Endodermal cell (in vitro differentiated cells): ENCODE measurements around the gene STPG3. TPM values are rescaled to one million over a fixed set of nuclear protein-coding genes. Genes with fewer than 3 reads are reported as not detected.
A peak's percentile ranks its signal among the peaks of the same experiment; 100 is the strongest.

ENCODE experiments used
- DNase-seq: peaks from one replicate; pipeline ENCODE4 v3.0.0-alpha.2; 2017
- H3K27ac ChIP-seq: 2 replicates; pipeline ENCODE4 v1.5.1; 2013; ENCODE audit warnings: mild to moderate bottlenecking, low read depth, low read length, moderate library complexity
- H3K27me3 ChIP-seq: 2 replicates; pipeline ENCODE4 v1.6.1; 2013; ENCODE audit warnings: mild to moderate bottlenecking, low read length, moderate library complexity; ENCODE audit not compliant: insufficient read depth, control insufficient read depth, poor library complexity, severe bottlenecking
- H3K36me3 ChIP-seq: 2 replicates; pipeline ENCODE4 v1.7.0; 2013; ENCODE audit warnings: mild to moderate bottlenecking, low read length, moderate library complexity; ENCODE audit not compliant: control insufficient read depth, insufficient read depth
- H3K4me1 ChIP-seq: one replicate; pipeline ENCODE4 v1.7.0; 2013; ENCODE audit warnings: low read length; ENCODE audit not compliant: control insufficient read depth, insufficient read depth
- H3K4me3 ChIP-seq: 2 replicates; pipeline ENCODE4 v1.5.1; 2013; ENCODE audit warnings: mild to moderate bottlenecking, low read length, moderate library complexity
- H3K9ac ChIP-seq: 2 replicates; pipeline ENCODE4 v1.6.1; 2013; ENCODE audit warnings: mild to moderate bottlenecking, low read length, moderate library complexity; ENCODE audit not compliant: poor library complexity, severe bottlenecking; ENCODE audit errors: extremely low read depth
- H3K9me3 ChIP-seq: 2 replicates; pipeline ENCODE4 v1.6.1; 2013; ENCODE audit warnings: mild to moderate bottlenecking, low read length, moderate library complexity; ENCODE audit not compliant: control insufficient read depth
- H3K27ac Mint-ChIP-seq: 2 replicates; pipeline ENCODE4 v1.8.0; 2020; ENCODE audit warnings: mixed read lengths
- H3K27me3 Mint-ChIP-seq: 2 replicates; pipeline ENCODE4 v1.8.0; 2021; ENCODE audit warnings: mild to moderate bottlenecking, mixed read lengths; ENCODE audit not compliant: insufficient read depth
- H3K36me3 Mint-ChIP-seq: 2 replicates; pipeline ENCODE4 v1.8.0; 2020; ENCODE audit warnings: low read depth, mixed read lengths
- H3K4me1 Mint-ChIP-seq: 2 replicates; pipeline ENCODE4 v1.8.0; 2020; ENCODE audit warnings: mixed read lengths
- H3K4me3 Mint-ChIP-seq: 2 replicates; pipeline ENCODE4 v1.8.0; 2020; ENCODE audit warnings: mild to moderate bottlenecking, moderate library complexity, mixed read lengths
- H3K9me3 Mint-ChIP-seq: 2 replicates; pipeline ENCODE4 v1.8.0; 2020; ENCODE audit warnings: mild to moderate bottlenecking, mixed read lengths
- CTCF ChIP-seq: fragments of 200-600 bp; sonication (generic); conservative IDR thresholded peaks from 2 replicates; pipeline ENCODE4 v1.5.0; 2021; ENCODE audit warnings: antibody characterized with exemption, mild to moderate bottlenecking
- WGBS, 2 experiments: methylation state at CpG; one replicate each; pipeline versions ENCODE4 v1.1.5 to v1.1.7; 2013; ENCODE audit warnings: missing lambda C conversion rate in 2 of 2, mixed read lengths in 1 of 2; ENCODE audit not compliant: insufficient coverage in 1 of 2, insufficient read length in 1 of 2; 5-methylcytosine and 5-hydroxymethylcytosine counted together
- total RNA-seq, 2 donors: library from RNA; stranded (reverse); fragmentation: NEBNext Ultra II Directional in 1 of 2; extraction: Animal tissue kit (Norgen Biotek cat#: 25700) in 1 of 2; gene quantifications; 2 replicates in 1 of 2; 3 replicates in 1 of 2; pipeline ENCODE4 v1.2.1, GENCODE V29; 2021

Gene STPG3
- total RNA-seq, 2 donors from 2014 or later = not detected

DNA sequence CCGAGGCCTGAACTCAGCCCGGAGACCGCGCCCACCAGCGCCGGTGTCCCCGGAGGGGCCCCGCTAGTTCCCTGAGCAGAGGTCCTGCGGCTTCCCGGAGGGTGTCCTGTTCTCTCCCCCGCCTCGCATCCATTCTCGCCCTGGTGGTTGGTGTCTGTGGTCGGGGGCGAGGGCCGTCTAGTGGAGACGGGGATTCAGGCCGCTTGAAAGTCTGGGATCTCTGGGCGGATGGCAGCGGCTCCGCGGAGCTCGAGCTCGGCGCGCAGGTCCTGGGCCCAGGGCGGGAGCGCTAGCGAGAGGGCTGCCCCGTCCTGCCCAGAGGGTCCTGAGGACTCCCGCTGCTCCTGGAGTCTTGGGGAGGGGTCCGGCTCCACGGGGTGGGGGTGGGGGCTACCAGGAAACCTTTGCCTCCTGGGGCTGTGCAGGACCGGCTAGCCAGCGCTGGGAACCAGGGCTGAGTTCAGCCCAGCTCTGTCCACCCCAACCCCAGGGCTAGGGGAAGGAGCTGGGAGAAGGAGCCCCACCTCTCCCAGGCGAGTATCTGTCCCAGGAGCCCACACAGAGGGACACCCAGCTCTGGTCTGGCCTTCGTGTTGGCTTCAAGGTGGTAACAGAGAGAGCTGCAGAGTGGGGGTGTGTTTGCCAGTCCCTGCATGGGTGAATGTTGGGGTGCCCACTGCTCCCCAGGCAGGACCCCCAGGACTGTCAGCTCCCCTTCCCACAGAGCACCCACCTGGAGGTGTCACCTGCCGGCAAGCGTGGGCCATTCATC is 30.4 kb downstream of the STPG3 start:
- H3K36me3 Mint-ChIP-seq = peaks cover 3% of the 10 kb centered on the region
- H3K9ac ChIP-seq = no peak overlapping the region

DNA sequence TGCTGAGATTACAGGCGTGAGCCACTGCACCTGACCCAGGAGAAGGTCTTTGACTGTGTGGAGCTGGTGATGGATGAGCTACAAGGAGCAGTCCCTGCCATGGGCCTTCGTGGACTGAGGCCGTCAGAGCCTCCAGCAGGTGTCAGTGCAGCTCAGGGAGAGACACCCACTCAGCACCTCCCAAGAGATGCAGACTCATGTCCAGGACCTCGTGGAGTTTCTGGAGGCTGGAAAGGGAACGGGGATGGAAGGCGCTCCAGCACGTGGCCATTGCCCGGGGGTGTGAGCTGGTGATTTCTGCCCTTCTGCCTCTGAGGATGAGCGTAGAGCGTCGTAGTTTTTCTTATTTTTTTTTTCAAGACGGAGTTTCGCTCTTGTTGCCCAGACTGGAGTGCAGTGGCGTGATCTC is 35.9 kb downstream of the STPG3 start:
- H3K4me3 ChIP-seq = no peak overlapping the region
- DNase-seq = peak; percentile 91
- peak; percentile 79 for TF ChIP-seq CTCF
- WGBS, 2 experiments = 71 to 86% methylated on average over 8 to 14 of the region's 14 CpGs
- Mint-ChIP-seq H3K36me3 (peaks cover 5% of the 10 kb centered on the region), H3K4me3 (no peak overlapping the region), H3K27me3 (peaks cover 19% of the 10 kb centered on the region), H3K27ac (no peak overlapping the region), H3K4me1 (peaks cover 1% of the 10 kb centered on the region), H3K9me3 (peaks cover 7% of the 10 kb centered on the region)
- no peak overlapping the region for H3K9ac ChIP-seq
- no peaks in the 10 kb centered on the region for H3K9me3 ChIP-seq
- H3K27me3 ChIP-seq = no peaks in the 10 kb centered on the region
- no peak overlapping the region for H3K27ac ChIP-seq
- no peaks in the 10 kb centered on the region for H3K4me1 ChIP-seq
- no peaks in the 10 kb centered on the region for H3K36me3 ChIP-seq

More for the DNA sequence above, 30.4 kb downstream of the STPG3 start:
- Mint-ChIP-seq H3K27me3 (peaks cover 15% of the 10 kb centered on the region), H3K4me3 (peak overlapping the region; percentile 49), H3K9me3 (no peaks in the 10 kb centered on the region), H3K27ac (no peak overlapping the region), H3K4me1 (peaks cover 6% of the 10 kb centered on the region)
- 88 to 95% methylated on average over 9 to 39 of the region's 39 CpGs for WGBS, 2 experiments
- no peaks in the 10 kb centered on the region for H3K27me3 ChIP-seq
- no peaks in the 10 kb centered on the region for H3K36me3 ChIP-seq
- H3K4me3 ChIP-seq = no peak overlapping the region
- no peaks in the 10 kb centered on the region for H3K9me3 ChIP-seq
- H3K4me1 ChIP-seq = peaks cover 5% of the 10 kb centered on the region
- TF ChIP-seq CTCF = no peak
- peak; percentile 87 for DNase-seq
- H3K27ac ChIP-seq = no peak overlapping the region

- H3K4me3 Mint-ChIP-seq = no peak overlapping the region
- no peaks in the 10 kb centered on the region for H3K4me1 ChIP-seq
- WGBS, 2 experiments = 90 to 91% methylated on average over 6 to 15 of the region's 15 CpGs
- peaks cover 5% of the 10 kb centered on the region for H3K4me1 Mint-ChIP-seq
- no peak overlapping the region for H3K27ac ChIP-seq
- no peak for TF ChIP-seq CTCF
- no peak overlapping the region for H3K27ac Mint-ChIP-seq
- H3K9ac ChIP-seq = no peak overlapping the region
- H3K4me3 ChIP-seq = no peak overlapping the region
- peaks cover 29% of the 10 kb centered on the region for H3K27me3 ChIP-seq
- no peaks in the 10 kb centered on the region for H3K36me3 Mint-ChIP-seq
- peaks cover 42% of the 10 kb centered on the region for H3K27me3 Mint-ChIP-seq
- no peaks in the 10 kb centered on the region for H3K9me3 ChIP-seq
- H3K36me3 ChIP-seq = no peaks in the 10 kb centered on the region
- DNase-seq = peak; percentile 53
- peaks cover 5% of the 10 kb centered on the region for H3K9me3 Mint-ChIP-seq
Measured at GRCh38 chr9:137293094-137293481, 42.0 kb downstream of the STPG3 start.
